Lower leg skin (tissue), 4 donors: ENCODE measurements around the gene CDK3. TPM values are rescaled to one million over a fixed set of nuclear protein-coding genes. Genes with fewer than 3 reads are reported as not detected.
A peak's percentile ranks its signal among the peaks of the same experiment; 100 is the strongest.

Experiments used
- DNase-seq, 2 donors: peaks; one replicate each; pipeline ENCODE4 v3.0.0-alpha.2; 2019; ENCODE audit warnings: low spot score in 2 of 2
- H3K4me3 ChIP-seq: fragments of 200-600 bp; sonication (generic); 2 replicates; pipeline ENCODE4 v1.5.1; 2017; ENCODE audit warnings: mild to moderate bottlenecking, low read depth; ENCODE audit not compliant: poor library complexity, severe bottlenecking
- POLR2A ChIP-seq, 2 donors: fragments of 450-650 bp; IDR thresholded peaks; one replicate each; pipeline ENCODE4 v1.6.1; 2016 to 2017; ENCODE audit warnings: antibody characterized with exemption in 2 of 2, mild to moderate bottlenecking in 1 of 2, moderate library complexity in 1 of 2
- WGBS, 2 donors: methylation state at CpG; one replicate each; pipeline ENCODE4 v1.1.5; 2018; 5-methylcytosine and 5-hydroxymethylcytosine counted together
- intact Hi-C: fragments of 100-400 bp; cut with DNase I; formaldehyde crosslinking; loops from one replicate; pipeline ENCODE4 v1.15.0; 2023; ENCODE audit warnings: low total_unique reads
- total RNA-seq, 4 donors: library from RNA; depleted of rRNA; stranded (reverse); fragments of >200 nt; gene quantifications; one replicate each; pipeline ENCODE4 v1.1.0, GENCODE V29; 2016
- TF ChIP-seq, protein P1 (sequence below), 3 donors: fragments of 450-650 bp; IDR thresholded peaks; one replicate each; pipeline ENCODE4 v1.5.1; 2016; ENCODE audit warnings: antibody characterized with exemption in 3 of 3, mild to moderate bottlenecking in 3 of 3, moderate library complexity in 2 of 3

Gene CDK3
- total RNA-seq, 4 donors from 2014 or later, result 2.7 to 8.4 (median 4.5) TPM

DNA sequence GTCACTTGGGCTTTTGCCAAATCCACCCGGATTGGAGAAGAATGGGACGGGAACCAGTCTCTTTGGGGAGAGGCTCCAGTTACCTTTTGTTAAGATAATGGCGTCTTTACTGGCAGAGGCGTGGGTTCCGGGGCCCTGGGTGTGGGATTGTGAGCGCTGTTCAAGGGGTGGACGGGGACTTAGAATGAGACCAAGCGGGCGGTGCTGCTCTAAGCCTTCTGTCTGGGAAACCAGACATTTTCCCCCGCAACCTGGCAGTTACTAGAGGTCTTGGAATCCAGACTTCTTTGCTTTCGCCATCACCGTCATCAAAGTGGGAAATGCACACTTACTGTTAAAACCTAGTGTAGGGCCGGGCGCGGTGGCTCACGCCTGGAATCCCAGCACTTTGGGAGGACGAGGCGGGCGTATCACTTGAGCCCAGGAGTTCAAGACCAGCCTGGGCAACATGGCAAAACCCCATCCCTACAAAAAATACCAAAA lies 20.9 kb upstream of the CDK3 start:
- TF ChIP-seq POLR2A (IDR thresholded peaks at IDR 0.05), result no peak
- TF ChIP-seq, protein P1, sequence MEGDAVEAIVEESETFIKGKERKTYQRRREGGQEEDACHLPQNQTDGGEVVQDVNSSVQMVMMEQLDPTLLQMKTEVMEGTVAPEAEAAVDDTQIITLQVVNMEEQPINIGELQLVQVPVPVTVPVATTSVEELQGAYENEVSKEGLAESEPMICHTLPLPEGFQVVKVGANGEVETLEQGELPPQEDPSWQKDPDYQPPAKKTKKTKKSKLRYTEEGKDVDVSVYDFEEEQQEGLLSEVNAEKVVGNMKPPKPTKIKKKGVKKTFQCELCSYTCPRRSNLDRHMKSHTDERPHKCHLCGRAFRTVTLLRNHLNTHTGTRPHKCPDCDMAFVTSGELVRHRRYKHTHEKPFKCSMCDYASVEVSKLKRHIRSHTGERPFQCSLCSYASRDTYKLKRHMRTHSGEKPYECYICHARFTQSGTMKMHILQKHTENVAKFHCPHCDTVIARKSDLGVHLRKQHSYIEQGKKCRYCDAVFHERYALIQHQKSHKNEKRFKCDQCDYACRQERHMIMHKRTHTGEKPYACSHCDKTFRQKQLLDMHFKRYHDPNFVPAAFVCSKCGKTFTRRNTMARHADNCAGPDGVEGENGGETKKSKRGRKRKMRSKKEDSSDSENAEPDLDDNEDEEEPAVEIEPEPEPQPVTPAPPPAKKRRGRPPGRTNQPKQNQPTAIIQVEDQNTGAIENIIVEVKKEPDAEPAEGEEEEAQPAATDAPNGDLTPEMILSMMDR (IDR thresholded peaks at IDR 0.05), result no peak
- peak overlapping the region; percentile 89 for H3K4me3 ChIP-seq
- intact Hi-C loops, result no loop called here
- WGBS, 2 donors, result 4 to 5% methylated on average over 19 of the region's 19 CpGs
- DNase-seq, result no peak

DNA sequence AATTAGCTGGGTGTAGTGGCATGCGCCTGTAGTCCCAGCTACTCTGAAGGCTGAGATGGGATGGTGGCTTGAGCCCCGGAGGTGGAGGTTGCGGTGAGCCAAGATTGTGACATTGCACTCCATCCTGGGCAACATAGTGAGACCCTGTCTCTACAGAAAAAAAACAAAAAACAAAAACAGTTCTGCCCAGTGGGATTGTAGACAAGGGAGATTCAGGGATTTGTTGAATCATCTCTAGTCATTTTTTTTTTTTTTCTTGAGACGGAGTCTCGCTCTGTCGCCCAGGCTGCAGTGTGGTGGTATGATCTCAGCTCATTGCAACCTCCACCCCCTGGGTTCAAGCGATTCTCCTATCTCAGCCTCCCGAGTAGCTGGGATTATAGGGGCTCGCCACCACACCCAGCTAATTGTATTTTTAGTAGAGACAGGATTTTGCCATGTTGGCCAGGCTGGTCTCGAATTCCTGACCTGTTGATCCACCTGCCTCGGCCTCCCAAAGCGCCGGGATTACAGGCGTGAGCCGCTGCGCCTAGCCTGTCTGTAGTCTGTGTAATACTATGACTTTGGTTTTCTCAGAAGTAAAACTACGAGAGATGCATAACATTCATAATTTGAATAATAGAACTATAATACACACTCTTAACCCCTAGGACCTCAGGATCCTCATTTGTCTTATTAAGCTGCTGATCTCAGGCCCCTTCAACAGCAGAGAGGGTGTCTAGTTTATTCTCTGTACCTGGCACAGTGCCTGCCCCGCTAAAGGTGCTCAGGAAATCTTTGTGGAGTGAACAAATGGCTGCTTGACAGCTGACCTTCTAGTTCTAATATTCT lies 20.3 kb upstream of the CDK3 start:
- peak overlapping the region; percentile 89 for H3K4me3 ChIP-seq
- TF ChIP-seq, protein P1 (IDR thresholded peaks at IDR 0.05), result no peak
- TF ChIP-seq POLR2A (IDR thresholded peaks at IDR 0.05), result no peak
- DNase-seq, result no peak
- WGBS, 2 donors, result 74 to 77% methylated on average over 18 of the region's 18 CpGs
- intact Hi-C loops, result no loop called here

GRCh38 chr17:75981019-75981615 lies 19.5 kb upstream of the CDK3 start:
- H3K4me3 ChIP-seq, result no peak overlapping the region
- 73 to 78% methylated on average over 7 of the region's 7 CpGs for WGBS, 2 donors
- intact Hi-C loops, result no loop called here
- peak; percentile 57 to 92 for DNase-seq
- TF ChIP-seq POLR2A (IDR thresholded peaks at IDR 0.05), result no peak
- TF ChIP-seq, protein P1 (IDR thresholded peaks at IDR 0.05), result no peak

DNA sequence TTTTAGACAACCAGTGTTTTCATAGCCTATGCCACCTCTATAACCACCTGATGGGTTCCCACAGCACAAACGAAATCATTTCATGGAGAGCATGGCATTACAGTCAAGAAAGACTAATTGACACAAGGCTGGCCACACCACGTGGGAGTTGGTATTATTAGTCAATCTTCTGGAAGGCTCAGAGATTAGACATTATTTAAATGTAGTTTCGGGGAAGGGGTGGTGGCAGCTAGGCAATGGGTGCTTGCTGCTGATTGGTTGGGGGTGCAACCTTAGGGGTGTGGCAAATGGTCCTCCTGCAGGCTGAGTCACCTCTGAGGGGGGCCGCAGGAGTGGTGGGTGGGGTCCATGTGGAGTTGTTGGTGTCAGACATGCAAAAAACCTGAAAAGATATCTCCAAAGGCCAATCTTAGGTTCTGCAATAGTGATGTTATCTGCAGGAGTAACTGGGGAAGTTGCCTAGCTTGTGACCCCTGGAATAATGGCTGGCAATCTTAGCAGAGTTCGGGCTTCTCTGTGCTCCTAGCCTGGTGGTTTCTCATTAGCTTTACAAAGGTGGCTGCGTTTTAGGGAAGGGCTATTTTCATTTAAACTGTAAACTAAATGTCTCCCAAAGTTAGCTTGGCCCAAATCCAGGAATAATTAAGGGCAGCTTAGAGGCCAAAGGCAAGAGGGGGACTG lies 17.0 kb upstream of the CDK3 start:
- peak; percentile 84 to 93 for DNase-seq
- intact Hi-C loops, result no loop called here
- 28 to 29% methylated on average over 6 of the region's 6 CpGs for WGBS, 2 donors
- no peak overlapping the region for H3K4me3 ChIP-seq
- TF ChIP-seq, protein P1 (IDR thresholded peaks at IDR 0.05), result no peak
- no peak for TF ChIP-seq POLR2A (IDR thresholded peaks at IDR 0.05)

DNA sequence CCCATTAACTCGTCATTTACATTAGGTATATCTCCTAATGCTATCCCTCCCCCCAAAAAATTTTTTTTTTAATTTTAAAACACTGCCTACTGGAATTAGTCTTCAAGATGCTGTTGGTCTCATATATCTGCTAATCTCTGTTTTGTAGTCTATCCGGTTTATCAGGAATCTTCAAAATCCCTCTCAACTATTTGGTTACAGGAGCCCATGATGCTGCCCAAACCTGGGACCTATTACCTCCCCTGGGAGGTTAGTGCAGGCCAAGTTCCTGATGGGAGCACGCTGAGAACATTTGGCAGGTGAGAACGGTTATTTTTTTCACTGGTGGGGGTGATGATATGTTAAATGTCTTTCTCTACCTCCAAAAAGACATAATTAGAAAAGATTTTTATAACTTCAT lies 14.7 kb upstream of the CDK3 start:
- TF ChIP-seq POLR2A (IDR thresholded peaks at IDR 0.05), result no peak
- TF ChIP-seq, protein P1 (IDR thresholded peaks at IDR 0.05), result no peak
- 66 to 69% methylated on average over 4 of the region's 4 CpGs for WGBS, 2 donors
- DNase-seq, result no peak
- intact Hi-C loops, result no loop called here
- H3K4me3 ChIP-seq, result no peak overlapping the region
